Caco-2 (cell line): ENCODE results near the gene MED13L. TPM values are rescaled to one million over a fixed set of nuclear protein-coding genes. Genes with fewer than 3 reads are reported as not detected.

Source experiments
- BruUV-seq: library from RNA; stranded (reverse); fragments of 400-500 nt; replicated peaks from 2 replicates; lab custom pipeline; 2021; lab: Mats Ljungman, UMichigan
- CTCF ChIA-PET: fragments of 300-600 bp; sonication (Branson Sonifier 250); formaldehyde crosslinking; loops from one replicate; lab custom pipeline; 2022; ENCODE audit warnings: antibody characterized with exemption; lab: Charles Lee
- POLR2A ChIA-PET: fragments of 300-600 bp; sonication (Branson Sonifier 250); formaldehyde crosslinking; loops from one replicate; lab custom pipeline; 2022; ENCODE audit warnings: antibody characterized with exemption; lab: Charles Lee
- DNase-seq, 2 experiments: peaks; one replicate each; pipeline versions ENCODE4 v3.0.0 to v3.0.0-alpha.2; 2020 to 2022
- H3K27me3 ChIP-seq: replicated peaks from 2 replicates; pipeline ENCODE4 v1.6.0; 2011; ENCODE audit warnings: low read length; ENCODE audit not compliant: control insufficient read depth, insufficient read depth
- H3K36me3 ChIP-seq: 2 replicates; pipeline ENCODE4 v1.5.1; 2011; ENCODE audit warnings: low read length; ENCODE audit not compliant: control insufficient read depth, insufficient read depth
- H3K4me1 ChIP-seq: fragments of 250-450 bp; sonication (Bioruptor Pico); 2 replicates; pipeline ENCODE4 v1.5.1; 2020; ENCODE audit warnings: mild to moderate bottlenecking
- H3K4me3 ChIP-seq: 2 replicates; pipeline ENCODE4 v1.5.1; 2011; ENCODE audit warnings: low read depth, mild to moderate bottlenecking, control low read depth, low read length
- H3K9me3 ChIP-seq: fragments of 250-450 bp; sonication (Bioruptor Pico); 2 replicates; pipeline ENCODE4 v1.5.1; 2020; ENCODE audit warnings: mild to moderate bottlenecking, moderate library complexity
- H3K27ac Mint-ChIP-seq: one replicate; pipeline ENCODE4 v1.8.0; 2022; ENCODE audit warnings: mixed read lengths; ENCODE audit not compliant: unreplicated experiment
- H3K27me3 Mint-ChIP-seq: one replicate; pipeline ENCODE4 v1.8.0; 2022; ENCODE audit warnings: mixed read lengths; ENCODE audit not compliant: insufficient read depth, unreplicated experiment
- H3K36me3 Mint-ChIP-seq: one replicate; pipeline ENCODE4 v1.8.0; 2022; ENCODE audit warnings: mild to moderate bottlenecking, mixed read lengths; ENCODE audit not compliant: insufficient read depth, unreplicated experiment
- H3K4me1 Mint-ChIP-seq: one replicate; pipeline ENCODE4 v1.8.0; 2022; ENCODE audit warnings: low read depth, mixed read lengths; ENCODE audit not compliant: unreplicated experiment
- H3K4me3 Mint-ChIP-seq: one replicate; pipeline ENCODE4 v1.8.0; 2022; ENCODE audit warnings: mild to moderate bottlenecking, moderate library complexity, mixed read lengths; ENCODE audit not compliant: unreplicated experiment
- H3K9me3 Mint-ChIP-seq: one replicate; pipeline ENCODE4 v1.8.0; 2022; ENCODE audit warnings: mixed read lengths; ENCODE audit not compliant: unreplicated experiment
- intact Hi-C: fragments of 100-400 bp; cut with micrococcal nuclease; formaldehyde crosslinking; loops from one replicate; pipeline ENCODE4 v1.10.0; 2022; ENCODE audit not compliant: unreplicated experiment
- total RNA-seq: library from RNA; stranded (reverse); gene quantifications from 2 replicates; pipeline ENCODE4 v1.2.3, GENCODE V29; 2022
- TF ChIP-seq, protein P1 (sequence below), 2 experiments: fragments of 200-600 bp in 1 of 2; IDR thresholded peaks; 1 replicate in 1 of 2; 2 replicates in 1 of 2; pipeline versions ENCODE4 v1.5.1 to v1.8.0; 2011 to 2022; ENCODE audit warnings: antibody characterized with exemption in 1 of 2, control low read depth in 1 of 2, inconsistent platforms in 1 of 2, low read depth in 1 of 2, low read length in 1 of 2, mild to moderate bottlenecking in 1 of 2, moderate library complexity in 1 of 2; ENCODE audit not compliant: insufficient read depth in 1 of 2, severe bottlenecking in 1 of 2, unreplicated experiment in 1 of 2

The MED13L gene
- total RNA-seq, 1 experiment from 2014 or later = 160 TPM

- Histone ChIP-seq H3K9me3 (no peaks in the 10 kb centered on the region), H3K4me1 (peaks cover 8% of the 10 kb centered on the region; the same call in 1 of the 2 replicates), H3K4me3 (no peak overlapping the region), H3K36me3 (no peaks in the 10 kb centered on the region), H3K27me3 (no peaks in the 10 kb centered on the region)
- Mint-ChIP-seq H3K36me3 (peaks cover 8% of the 10 kb centered on the region), H3K27me3 (no peaks in the 10 kb centered on the region), H3K4me1 (peaks cover 18% of the 10 kb centered on the region), H3K27ac (peak overlapping the region; percentile 92), H3K9me3 (no peaks in the 10 kb centered on the region), H3K4me3 (peak overlapping the region; percentile 83)
- POLR2A ChIA-PET = interaction anchor here (0.6 kb wide), 3 partner anchors 18 to 182 kb away, joined by 3 to 5 read pairs (median 3); no protein-coding TSS in a partner anchor
- CTCF ChIA-PET = interaction anchor here (0.6 kb wide), 2 partner anchors 82 to 151 kb away, joined by 3 to 4 read pairs; no protein-coding TSS in a partner anchor
- BruUV-seq = no TSS peak
- TF ChIP-seq, protein P1, sequence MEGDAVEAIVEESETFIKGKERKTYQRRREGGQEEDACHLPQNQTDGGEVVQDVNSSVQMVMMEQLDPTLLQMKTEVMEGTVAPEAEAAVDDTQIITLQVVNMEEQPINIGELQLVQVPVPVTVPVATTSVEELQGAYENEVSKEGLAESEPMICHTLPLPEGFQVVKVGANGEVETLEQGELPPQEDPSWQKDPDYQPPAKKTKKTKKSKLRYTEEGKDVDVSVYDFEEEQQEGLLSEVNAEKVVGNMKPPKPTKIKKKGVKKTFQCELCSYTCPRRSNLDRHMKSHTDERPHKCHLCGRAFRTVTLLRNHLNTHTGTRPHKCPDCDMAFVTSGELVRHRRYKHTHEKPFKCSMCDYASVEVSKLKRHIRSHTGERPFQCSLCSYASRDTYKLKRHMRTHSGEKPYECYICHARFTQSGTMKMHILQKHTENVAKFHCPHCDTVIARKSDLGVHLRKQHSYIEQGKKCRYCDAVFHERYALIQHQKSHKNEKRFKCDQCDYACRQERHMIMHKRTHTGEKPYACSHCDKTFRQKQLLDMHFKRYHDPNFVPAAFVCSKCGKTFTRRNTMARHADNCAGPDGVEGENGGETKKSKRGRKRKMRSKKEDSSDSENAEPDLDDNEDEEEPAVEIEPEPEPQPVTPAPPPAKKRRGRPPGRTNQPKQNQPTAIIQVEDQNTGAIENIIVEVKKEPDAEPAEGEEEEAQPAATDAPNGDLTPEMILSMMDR (IDR thresholded peaks at IDR 0.05; ENCODE audit: insufficient read depth in 1 of 2, low read depth in 1 of 2, low read length in 1 of 2, severe bottlenecking in 1 of 2, unreplicated experiment in 1 of 2) = no peak
- intact Hi-C loops = loop anchor here (10.0 kb wide), 1 partner anchor 231 kb away; no protein-coding TSS in a partner anchor
- DNase-seq = no peak
Observed at GRCh38 chr12:116273813-116274550, 3.5 kb downstream of the MED13L start.

GRCh38 chr12:116267948-116268347, 9.5 kb downstream of the MED13L start:
- Histone ChIP-seq H3K4me1 (peaks cover 51% of the 10 kb centered on the region), H3K27me3 (no peaks in the 10 kb centered on the region), H3K9me3 (no peaks in the 10 kb centered on the region), H3K4me3 (no peak overlapping the region), H3K36me3 (no peaks in the 10 kb centered on the region; the same call in 1 of the 2 replicates)
- no peaks in the 10 kb centered on the region for H3K4me1 Mint-ChIP-seq
- H3K27me3 Mint-ChIP-seq = no peaks in the 10 kb centered on the region
- ChIA-PET CTCF (no interaction called here), POLR2A (no interaction called here)
- no TSS peak for BruUV-seq
- H3K27ac Mint-ChIP-seq = no peak overlapping the region
- no peak for DNase-seq
- H3K36me3 Mint-ChIP-seq = no peaks in the 10 kb centered on the region
- intact Hi-C loops = no loop called here
- H3K9me3 Mint-ChIP-seq = no peaks in the 10 kb centered on the region
- TF ChIP-seq, protein P1 (IDR thresholded peaks at IDR 0.05; ENCODE audit: insufficient read depth in 1 of 2, low read depth in 1 of 2, low read length in 1 of 2, severe bottlenecking in 1 of 2, unreplicated experiment in 1 of 2) = no peak
- H3K4me3 Mint-ChIP-seq = no peak overlapping the region

DNA sequence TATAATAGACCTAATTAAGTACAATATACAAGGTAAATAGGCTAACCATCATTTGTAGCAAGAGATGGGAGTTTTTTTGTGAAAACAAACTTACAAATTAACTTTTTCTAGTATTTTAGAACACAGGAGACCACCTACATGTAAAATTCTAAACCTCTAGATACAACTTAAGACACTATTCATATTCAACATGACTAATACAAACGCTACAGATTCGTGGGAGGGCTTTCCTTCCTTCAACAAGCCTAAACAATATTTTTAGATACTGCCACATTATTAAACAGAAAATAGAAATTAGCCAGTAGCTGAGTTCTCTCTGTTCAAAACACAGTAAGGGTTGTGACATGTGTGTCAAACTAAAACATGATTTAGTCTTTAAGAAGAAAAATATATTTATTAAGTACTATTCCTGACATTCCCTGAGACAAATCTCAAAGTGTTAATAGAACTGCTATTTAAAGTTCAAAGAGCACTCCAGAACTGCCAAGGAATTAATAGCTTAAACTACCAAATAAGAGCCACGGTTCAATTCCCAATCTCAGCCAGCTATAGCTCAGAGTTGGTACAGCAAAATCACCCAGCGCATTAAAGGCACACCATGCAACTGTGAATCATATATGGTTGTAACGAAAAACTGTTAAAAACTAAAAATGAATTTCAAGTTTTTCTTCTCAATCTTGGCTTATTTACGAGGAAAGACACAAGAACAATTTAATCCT, 10.7 kb downstream of the MED13L start:
- CTCF ChIA-PET = interaction anchor here (0.6 to 1.6 kb wide), 2 partner anchors 11 to 371 kb away, joined by 3 to 4 read pairs; partner anchors contain the start of gene MED13L
- no peaks in the 10 kb centered on the region for H3K27me3 ChIP-seq
- H3K27me3 Mint-ChIP-seq = no peaks in the 10 kb centered on the region
- POLR2A ChIA-PET = interaction anchor here (0.7 kb wide), 1 partner anchor 234 kb away, joined by 4 read pairs; no protein-coding TSS in a partner anchor
- H3K4me3 Mint-ChIP-seq = no peak overlapping the region
- TF ChIP-seq, protein P1 (IDR thresholded peaks at IDR 0.05; ENCODE audit: insufficient read depth in 1 of 2, low read depth in 1 of 2, low read length in 1 of 2, severe bottlenecking in 1 of 2, unreplicated experiment in 1 of 2) = no peak
- peaks cover 63% of the 10 kb centered on the region for H3K4me1 ChIP-seq
- no peak overlapping the region for H3K4me3 ChIP-seq
- H3K27ac Mint-ChIP-seq = no peak overlapping the region
- BruUV-seq = no TSS peak
- peaks cover 3% of the 10 kb centered on the region for H3K4me1 Mint-ChIP-seq
- H3K36me3 ChIP-seq = no peaks in the 10 kb centered on the region; the same call in 1 of the 2 replicates
- no peaks in the 10 kb centered on the region for H3K9me3 ChIP-seq
- intact Hi-C loops = no loop called here
- DNase-seq = no peak
- no peaks in the 10 kb centered on the region for H3K9me3 Mint-ChIP-seq
- no peaks in the 10 kb centered on the region for H3K36me3 Mint-ChIP-seq
